H9 (cell line): Measurements from ENCODE around the gene PIEZO2. TPM values are rescaled to one million over a fixed set of nuclear protein-coding genes. Genes with fewer than 3 reads are reported as not detected.
A peak's percentile ranks its signal among the peaks of the same experiment; 100 is the strongest.

Experiments used
- DNase-seq: peaks from one replicate; pipeline ENCODE4 v3.0.0-alpha.2; 2017
- H2AFZ ChIP-seq: one replicate; pipeline ENCODE4 v1.6.1; 2013; ENCODE audit warnings: mild to moderate bottlenecking, low read length, control low read depth, moderate library complexity
- H2AK5ac ChIP-seq: 2 replicates; pipeline ENCODE4 v1.6.1; 2013; ENCODE audit warnings: low read length, control low read depth, mixed read lengths; ENCODE audit not compliant: insufficient read length
- H2BK120ac ChIP-seq: one replicate; pipeline ENCODE4 v1.6.1; 2013; ENCODE audit warnings: low read depth, mild to moderate bottlenecking, low read length, control low read depth, inconsistent platforms; ENCODE audit not compliant: poor library complexity, severe bottlenecking
- H2BK12ac ChIP-seq: 2 replicates; pipeline ENCODE4 v1.6.1; 2013; ENCODE audit warnings: low read length, control low read depth, mixed read lengths, low read depth; ENCODE audit not compliant: insufficient read length
- H2BK15ac ChIP-seq: 2 replicates; pipeline ENCODE4 v1.6.1; 2013; ENCODE audit warnings: low read depth, low read length, control low read depth
- H2BK20ac ChIP-seq: one replicate; pipeline ENCODE4 v1.6.1; 2013; ENCODE audit warnings: low read depth, mild to moderate bottlenecking, low read length, control low read depth, inconsistent platforms; ENCODE audit not compliant: poor library complexity, severe bottlenecking
- H2BK5ac ChIP-seq: 2 replicates; pipeline ENCODE4 v1.6.1; 2013; ENCODE audit warnings: low read length, control low read depth, mixed read lengths; ENCODE audit not compliant: insufficient read length
- H3K14ac ChIP-seq: 2 replicates; pipeline ENCODE4 v1.6.1; 2013; ENCODE audit warnings: low read length, control low read depth; ENCODE audit not compliant: insufficient read depth
- H3K18ac ChIP-seq: 2 replicates; pipeline ENCODE4 v1.6.1; 2013; ENCODE audit warnings: low read depth, mild to moderate bottlenecking, mixed read lengths, low read length, control low read depth; ENCODE audit not compliant: insufficient read length
- H3K23ac ChIP-seq: 2 replicates; pipeline ENCODE4 v1.6.1; 2013; ENCODE audit warnings: low read length, control low read depth, mixed read lengths, low read depth; ENCODE audit not compliant: insufficient read length
- H3K23me2 ChIP-seq: 2 replicates; pipeline ENCODE4 v1.6.1; 2013; ENCODE audit warnings: low read depth, mild to moderate bottlenecking, mixed read lengths, low read length, control low read depth; ENCODE audit not compliant: insufficient read length, poor library complexity, severe bottlenecking
- H3K27ac ChIP-seq: 2 replicates; pipeline ENCODE4 v1.5.1; 2013; ENCODE audit warnings: low read length, control low read depth, mixed read lengths, low read depth; ENCODE audit not compliant: insufficient read length
- H3K27me3 ChIP-seq: 2 replicates; pipeline ENCODE4 v1.6.1; 2013; ENCODE audit warnings: low read length, control low read depth, inconsistent platforms; ENCODE audit not compliant: insufficient read depth
- H3K4ac ChIP-seq: 2 replicates; pipeline ENCODE4 v1.6.1; 2013; ENCODE audit warnings: low read depth, mild to moderate bottlenecking, control low read depth, inconsistent platforms, low read length, moderate library complexity
- H3K4me1 ChIP-seq: 2 replicates; pipeline ENCODE4 v1.6.1; 2013; ENCODE audit warnings: low read length, control low read depth, inconsistent platforms; ENCODE audit not compliant: insufficient read depth
- H3K4me2 ChIP-seq: 2 replicates; pipeline ENCODE4 v1.6.1; 2013; ENCODE audit warnings: low read length, control low read depth, mixed read lengths; ENCODE audit not compliant: insufficient read length, insufficient read depth
- H3K56ac ChIP-seq: 2 replicates; pipeline ENCODE4 v1.6.1; 2013; ENCODE audit warnings: low read depth, mild to moderate bottlenecking, mixed read lengths, low read length, control low read depth; ENCODE audit not compliant: insufficient read length
- H3K79me1 ChIP-seq: 2 replicates; pipeline ENCODE4 v1.6.1; 2013; ENCODE audit warnings: low read depth, mild to moderate bottlenecking, moderate library complexity, low read length, control low read depth, inconsistent platforms; ENCODE audit not compliant: insufficient read depth, poor library complexity, severe bottlenecking
- H3K79me2 ChIP-seq: 2 replicates; pipeline ENCODE4 v1.6.1; 2013; ENCODE audit warnings: low read length, control low read depth, inconsistent platforms; ENCODE audit not compliant: insufficient read depth
- H3K9ac ChIP-seq: 2 replicates; pipeline ENCODE4 v1.6.1; 2013; ENCODE audit warnings: low read length, control low read depth, mixed read lengths; ENCODE audit not compliant: insufficient read length; ENCODE audit errors: extremely low read depth
- H3K9me3 ChIP-seq: one replicate; pipeline ENCODE4 v1.6.1; 2013; ENCODE audit warnings: low read depth, low read length, inconsistent platforms; ENCODE audit not compliant: control insufficient read depth
- H3T11ph ChIP-seq: one replicate; pipeline ENCODE4 v1.6.1; 2013; ENCODE audit warnings: mild to moderate bottlenecking, low read length, control low read depth, inconsistent platforms
- H4K20me1 ChIP-seq: one replicate; pipeline ENCODE4 v1.6.1; 2013; ENCODE audit not compliant: control insufficient read depth, insufficient read length, insufficient read depth
- H4K5ac ChIP-seq: 2 replicates; pipeline ENCODE4 v1.6.1; 2013; ENCODE audit warnings: low read depth, mild to moderate bottlenecking, mixed read lengths, low read length, control low read depth; ENCODE audit not compliant: insufficient read length
- H4K8ac ChIP-seq: replicated peaks from 2 replicates; pipeline ENCODE4 v1.6.1; 2013; ENCODE audit warnings: low read length, control low read depth, mixed read lengths, low read depth; ENCODE audit not compliant: insufficient read length
- H4K91ac ChIP-seq: 2 replicates; pipeline ENCODE4 v1.6.1; 2013; ENCODE audit warnings: low read depth, mild to moderate bottlenecking, moderate library complexity, mixed read lengths, low read length, control low read depth; ENCODE audit not compliant: insufficient read length
- H3K27ac Mint-ChIP-seq, 3 experiments: 2 replicates in 2 of 3; 3 replicates in 1 of 3; pipeline ENCODE4 v1.8.0; 2020 to 2021; ENCODE audit warnings: mixed read lengths in 3 of 3, mild to moderate bottlenecking in 1 of 3, moderate library complexity in 1 of 3
- H3K27me3 Mint-ChIP-seq: 2 replicates; pipeline ENCODE4 v1.8.0; 2021; ENCODE audit warnings: low read depth, mild to moderate bottlenecking, moderate library complexity, mixed read lengths
- H3K36me3 Mint-ChIP-seq, 3 experiments: 2 replicates in 2 of 3; 3 replicates in 1 of 3; pipeline ENCODE4 v1.8.0; 2020 to 2021; ENCODE audit warnings: low read depth in 3 of 3, mixed read lengths in 3 of 3; ENCODE audit not compliant: insufficient read depth in 1 of 3
- H3K4me1 Mint-ChIP-seq, 2 experiments: 2 replicates each; pipeline ENCODE4 v1.8.0; 2020; ENCODE audit warnings: mixed read lengths in 2 of 2
- H3K4me3 Mint-ChIP-seq, 2 experiments: 2 replicates in 1 of 2; 3 replicates in 1 of 2; pipeline ENCODE4 v1.8.0; 2020 to 2021; ENCODE audit warnings: mild to moderate bottlenecking in 2 of 2, mixed read lengths in 2 of 2, moderate library complexity in 1 of 2
- H3K9me3 Mint-ChIP-seq, 2 experiments: 2 replicates in 1 of 2; 3 replicates in 1 of 2; pipeline ENCODE4 v1.8.0; 2020; ENCODE audit warnings: mild to moderate bottlenecking in 2 of 2, mixed read lengths in 2 of 2, moderate library complexity in 1 of 2
- CTCF ChIP-seq: fragments of 200-600 bp; sonication (generic); conservative IDR thresholded peaks from 3 replicates; pipeline ENCODE4 v1.8.0; 2021; ENCODE audit warnings: antibody characterized with exemption, mild to moderate bottlenecking
- total RNA-seq: library from RNA; stranded (reverse); gene quantifications from 2 replicates; pipeline ENCODE4 v1.2.1, GENCODE V29; 2021

The PIEZO2 gene
- total RNA-seq, 1 experiment from 2014 or later: 3.9 TPM

GRCh38 chr18:10841203-10841602 lies 308.2 kb downstream of the PIEZO2 start:
- Histone ChIP-seq H2BK5ac (no peak overlapping the region), H3K4me1 (no peaks in the 10 kb centered on the region), H3K23me2 (no peaks in the 10 kb centered on the region), H4K8ac (no peak overlapping the region), H3K14ac (no peak overlapping the region), H4K20me1 (no peaks in the 10 kb centered on the region), H3K23ac (no peak overlapping the region), H2BK15ac (no peak overlapping the region), H2BK120ac (no peak overlapping the region), H3K27me3 (no peaks in the 10 kb centered on the region), H3K4me2 (no peak overlapping the region), H3K27ac (no peak overlapping the region), H3K9ac (no peak overlapping the region), H3K56ac (no peak overlapping the region), H2AK5ac (no peak overlapping the region), H4K5ac (no peak overlapping the region), H3K79me1 (no peaks in the 10 kb centered on the region), H3T11ph (no peak overlapping the region), H3K79me2 (no peaks in the 10 kb centered on the region), H2AFZ (no peak overlapping the region), H3K4ac (no peak overlapping the region), H3K9me3 (no peaks in the 10 kb centered on the region), H3K18ac (no peak overlapping the region), H2BK20ac (no peak overlapping the region), H2BK12ac (no peak overlapping the region), H4K91ac (no peak overlapping the region)
- no peak for TF ChIP-seq CTCF
- no peaks in the 10 kb centered on the region for H3K27me3 Mint-ChIP-seq
- H3K27ac Mint-ChIP-seq: peak overlapping the region in 1 of 3 experiments; percentile 56; a peak in 1 of 7 replicates
- no peak overlapping the region for H3K4me3 Mint-ChIP-seq
- H3K36me3 Mint-ChIP-seq: peaks cover 5 to 7% (median 6%) of the 10 kb centered on the region in 3 experiments
- DNase-seq: no peak
- peaks cover 4% of the 10 kb centered on the region in 2 experiments for H3K9me3 Mint-ChIP-seq
- 0 out of 4 replicates have a peak, but pooled peaks cover 0 to 2% of the 10 kb centered on the region in 2 experiments for H3K4me1 Mint-ChIP-seq
